ENCODE data around the gene ZXDB.
"Not testable (repeated sequence)": the region's sequence is repeated elsewhere in the genome, so short reads cannot be mapped to it uniquely, and the experiment has no call there.

GRCh38 chrX:57613351-57613750 lies 21.5 kb downstream of the ZXDB start:
- not testable (repeated sequence) for TF ChIP-seq EZH2 (IDR thresholded peaks at IDR 0.05); POLR2AphosphoS5 (IDR thresholded peaks at IDR 0.05; ENCODE audit: borderline replicate concordance, low read depth, low read length); FOXP2 (optimal IDR thresholded peaks at IDR 0.05; ENCODE audit: control extremely low read depth, extremely low read length, insufficient read depth)

Measured in SK-N-MC (cell line).